HG02973 (cell line): ENCODE measurements around the gene ARFGEF3.
"Not testable (repeated sequence)": the region's sequence is repeated elsewhere in the genome, so short reads cannot be mapped to it uniquely, and the experiment has no call there.

Source experiments
- ATAC-seq: cut with Tn5 transposase; IDR thresholded peaks from one replicate; pipeline ENCODE4 v1.9.1; 2021; ENCODE audit warnings: moderate library complexity; ENCODE audit not compliant: unreplicated experiment

ARFGEF3 gene, protein sequence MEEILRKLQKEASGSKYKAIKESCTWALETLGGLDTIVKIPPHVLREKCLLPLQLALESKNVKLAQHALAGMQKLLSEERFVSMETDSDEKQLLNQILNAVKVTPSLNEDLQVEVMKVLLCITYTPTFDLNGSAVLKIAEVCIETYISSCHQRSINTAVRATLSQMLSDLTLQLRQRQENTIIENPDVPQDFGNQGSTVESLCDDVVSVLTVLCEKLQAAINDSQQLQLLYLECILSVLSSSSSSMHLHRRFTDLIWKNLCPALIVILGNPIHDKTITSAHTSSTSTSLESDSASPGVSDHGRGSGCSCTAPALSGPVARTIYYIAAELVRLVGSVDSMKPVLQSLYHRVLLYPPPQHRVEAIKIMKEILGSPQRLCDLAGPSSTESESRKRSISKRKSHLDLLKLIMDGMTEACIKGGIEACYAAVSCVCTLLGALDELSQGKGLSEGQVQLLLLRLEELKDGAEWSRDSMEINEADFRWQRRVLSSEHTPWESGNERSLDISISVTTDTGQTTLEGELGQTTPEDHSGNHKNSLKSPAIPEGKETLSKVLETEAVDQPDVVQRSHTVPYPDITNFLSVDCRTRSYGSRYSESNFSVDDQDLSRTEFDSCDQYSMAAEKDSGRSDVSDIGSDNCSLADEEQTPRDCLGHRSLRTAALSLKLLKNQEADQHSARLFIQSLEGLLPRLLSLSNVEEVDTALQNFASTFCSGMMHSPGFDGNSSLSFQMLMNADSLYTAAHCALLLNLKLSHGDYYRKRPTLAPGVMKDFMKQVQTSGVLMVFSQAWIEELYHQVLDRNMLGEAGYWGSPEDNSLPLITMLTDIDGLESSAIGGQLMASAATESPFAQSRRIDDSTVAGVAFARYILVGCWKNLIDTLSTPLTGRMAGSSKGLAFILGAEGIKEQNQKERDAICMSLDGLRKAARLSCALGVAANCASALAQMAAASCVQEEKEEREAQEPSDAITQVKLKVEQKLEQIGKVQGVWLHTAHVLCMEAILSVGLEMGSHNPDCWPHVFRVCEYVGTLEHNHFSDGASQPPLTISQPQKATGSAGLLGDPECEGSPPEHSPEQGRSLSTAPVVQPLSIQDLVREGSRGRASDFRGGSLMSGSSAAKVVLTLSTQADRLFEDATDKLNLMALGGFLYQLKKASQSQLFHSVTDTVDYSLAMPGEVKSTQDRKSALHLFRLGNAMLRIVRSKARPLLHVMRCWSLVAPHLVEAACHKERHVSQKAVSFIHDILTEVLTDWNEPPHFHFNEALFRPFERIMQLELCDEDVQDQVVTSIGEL (N-terminal part only)

DNA sequence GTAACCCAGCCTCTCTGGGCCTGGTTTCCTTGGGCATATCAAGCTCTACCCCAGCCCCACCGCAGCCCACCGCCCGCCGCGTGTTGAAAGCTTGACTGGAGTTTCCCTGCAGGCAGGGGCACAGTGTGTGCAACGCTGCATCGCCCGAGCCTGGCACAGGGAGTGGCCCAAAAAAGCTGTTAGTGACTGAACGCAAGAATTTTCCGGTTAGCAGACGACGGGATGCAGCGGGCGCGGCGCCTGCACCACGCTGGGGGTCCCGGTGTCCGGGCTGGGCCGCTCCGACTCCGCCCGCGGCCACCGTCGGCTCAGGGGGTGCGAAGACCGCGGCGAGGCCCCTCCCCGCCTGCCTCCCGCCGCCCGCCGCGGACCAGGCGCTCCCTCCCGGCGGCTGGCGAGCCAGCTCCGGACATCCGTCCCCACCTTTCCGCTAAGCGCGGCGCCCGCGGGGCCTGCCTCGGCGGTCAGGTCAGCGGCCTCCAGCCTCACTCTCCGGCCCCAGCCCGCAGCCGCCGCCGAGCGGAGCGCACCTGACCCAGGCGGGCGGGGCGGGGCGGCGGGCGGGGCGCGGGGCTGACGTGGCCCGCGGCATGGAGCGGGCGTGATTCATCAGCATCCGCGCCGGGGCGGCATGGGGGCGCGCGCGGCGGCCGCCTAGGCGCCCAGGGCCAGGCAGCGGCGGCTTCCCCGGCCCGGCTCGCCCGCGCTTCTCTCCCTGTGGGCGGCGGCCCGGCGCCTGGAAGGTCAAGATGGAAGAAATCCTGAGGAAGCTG is at the start of gene ARFGEF3:
Gene ARFGEF3 (plus strand): TSS at position 602 of the 773 bp plus-strand sequence. CDS start 148 bp downstream, at position 750.
- ATAC-seq, result peak; percentile 85

DNA sequence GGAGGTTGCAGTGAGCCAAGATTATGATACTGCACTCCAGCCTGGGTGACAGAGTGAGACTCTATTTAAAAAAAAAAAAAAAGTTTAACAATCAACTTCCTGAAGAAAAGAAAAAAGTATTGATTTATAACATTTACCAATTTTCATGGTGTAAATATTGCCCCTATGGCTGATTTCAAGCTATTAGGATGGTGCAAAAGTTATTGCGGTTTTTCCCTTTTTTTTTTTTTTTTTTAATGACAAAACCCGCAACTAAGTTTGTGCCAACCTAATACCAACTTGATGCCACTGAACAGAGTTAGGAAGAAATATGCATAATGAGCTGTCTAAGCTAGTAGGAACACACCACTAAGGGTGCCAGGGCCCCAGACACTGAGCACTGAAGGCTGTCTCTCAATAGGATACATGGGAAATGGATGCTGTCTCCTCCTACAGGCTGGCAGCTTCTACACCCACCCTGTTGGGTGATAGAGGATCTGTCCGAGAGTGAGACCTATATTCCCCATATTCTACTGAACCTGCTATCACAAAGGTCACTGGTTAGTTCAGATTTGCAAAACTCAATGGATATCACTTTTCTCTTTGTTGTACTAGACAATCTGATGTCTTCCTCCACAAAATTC is 48.0 kb upstream of the ARFGEF3 start:
- ATAC-seq, result no peak

DNA sequence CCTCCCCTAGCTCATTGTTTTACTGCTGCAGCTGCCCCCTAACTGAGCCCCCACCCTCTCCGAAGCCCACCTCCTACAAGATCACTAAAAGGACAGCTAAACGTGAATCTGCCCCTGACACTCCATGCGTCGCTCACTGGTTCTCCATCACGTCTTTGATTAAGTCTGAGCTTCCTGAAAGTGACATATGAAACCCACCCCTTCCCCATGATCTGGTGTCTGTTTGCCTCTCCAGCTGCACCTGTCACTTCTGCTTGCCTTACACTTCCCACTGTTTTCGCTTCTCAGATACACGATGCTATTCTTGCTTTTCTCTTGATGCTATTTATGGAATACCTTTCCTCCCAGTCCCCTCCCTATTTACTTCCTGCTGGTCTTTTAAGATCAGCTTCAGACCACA is 46.5 kb upstream of the ARFGEF3 start:
- ATAC-seq, result no peak

DNA sequence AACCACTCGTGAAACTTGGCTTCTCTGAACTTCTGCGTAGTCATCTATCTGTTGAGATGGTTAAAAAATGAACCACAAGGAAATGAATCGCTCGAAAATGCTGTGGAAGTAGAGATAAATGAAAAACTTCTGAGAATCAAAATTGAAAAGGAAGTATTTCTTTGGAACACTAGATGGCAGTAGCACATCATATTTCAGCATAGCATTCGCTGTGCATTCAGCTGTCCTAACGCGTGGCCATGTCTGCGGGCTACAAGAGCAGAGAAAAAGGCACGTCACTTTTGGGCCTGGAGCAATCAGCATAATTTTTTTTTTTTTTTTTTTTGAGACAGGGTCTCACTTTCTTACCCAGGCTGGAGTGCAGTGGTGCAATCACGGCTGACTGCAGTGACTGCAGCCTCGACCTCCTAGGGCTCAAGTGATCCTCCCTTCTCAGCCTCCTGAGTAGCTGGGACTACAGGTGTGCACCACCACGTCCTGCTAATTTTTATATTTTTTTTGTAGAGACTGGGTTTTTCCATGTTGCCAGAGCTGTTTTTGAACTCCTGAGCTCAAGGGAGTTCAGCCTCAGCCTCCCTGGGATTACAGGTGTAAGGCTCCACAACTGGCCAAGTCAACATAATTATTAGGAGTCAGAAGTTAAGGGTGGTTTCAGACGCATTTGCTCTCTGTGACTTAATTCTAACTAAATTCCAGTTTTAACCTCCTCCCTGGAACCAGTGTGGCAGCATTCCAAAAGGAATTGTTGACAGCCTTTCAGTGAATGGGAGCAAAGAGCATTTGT is 45.7 kb upstream of the ARFGEF3 start:
- ATAC-seq, result peak; percentile 71

DNA sequence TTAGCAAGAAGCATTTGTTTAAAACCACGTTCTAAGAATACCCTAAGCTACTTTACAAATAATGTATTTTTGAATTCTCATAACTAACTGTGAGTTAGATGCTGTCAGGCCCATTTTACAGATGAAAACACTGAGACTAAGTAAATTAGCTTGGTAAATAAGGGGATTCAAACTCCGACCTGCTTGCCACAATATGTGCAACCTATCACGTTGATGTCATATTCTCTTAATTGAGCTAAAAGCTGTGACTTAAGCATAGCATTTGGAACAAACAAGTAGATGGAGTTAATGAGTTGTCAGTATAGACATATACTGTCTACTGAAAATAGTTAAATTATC is 45.1 kb upstream of the ARFGEF3 start:
- ATAC-seq, result no peak

GRCh38 chr6:138117376-138117914 is 44.3 kb upstream of the ARFGEF3 start:
- no peak for ATAC-seq

DNA sequence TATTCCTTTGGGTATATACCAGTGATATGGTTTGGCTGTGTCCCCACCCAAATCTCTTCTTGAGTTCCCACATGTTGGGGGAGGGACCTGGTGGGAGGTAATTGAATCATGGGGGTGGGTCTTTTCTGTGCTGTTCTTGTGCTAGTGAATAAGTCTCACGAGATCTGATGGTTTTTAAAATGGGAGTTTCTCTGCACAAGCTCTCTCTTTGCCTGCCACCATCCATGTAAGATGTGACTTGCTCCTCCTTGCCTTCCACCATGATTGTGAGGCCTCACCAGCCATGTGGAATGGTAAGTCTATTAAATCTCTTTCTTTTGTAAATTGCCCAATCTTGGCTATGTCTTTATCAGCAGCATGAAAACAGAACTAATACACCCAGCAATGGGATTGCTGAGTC is 42.5 kb upstream of the ARFGEF3 start:
- ATAC-seq, result not testable (repeated sequence)

- ATAC-seq, result no peak
Measured at GRCh38 chr6:138119976-138120375, 41.8 kb upstream of the ARFGEF3 start.

DNA sequence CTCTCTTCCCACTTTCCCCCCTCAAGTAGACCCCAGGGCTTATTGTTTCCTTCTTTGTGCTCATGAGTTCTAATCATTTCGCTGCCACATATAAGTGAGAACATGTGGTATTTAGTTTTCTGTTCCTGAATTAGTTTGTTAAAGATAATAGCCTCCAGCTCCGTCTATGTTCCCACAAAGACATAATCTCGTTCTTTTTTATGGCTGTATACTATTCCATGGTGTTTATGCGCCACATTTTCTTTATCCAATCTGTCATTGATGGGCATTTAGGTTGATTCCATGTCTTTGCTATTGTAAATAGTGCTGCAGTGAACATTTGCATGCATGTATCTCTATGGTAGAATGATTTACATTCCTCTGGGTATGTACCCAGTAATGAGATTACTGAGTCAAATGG is 37.6 kb upstream of the ARFGEF3 start:
- ATAC-seq, result no peak

- ATAC-seq, result no peak
Measured at GRCh38 chr6:138128096-138128495, 33.6 kb upstream of the ARFGEF3 start.

GRCh38 chr6:138129190-138129589 is 32.5 kb upstream of the ARFGEF3 start:
- ATAC-seq, result no peak

DNA sequence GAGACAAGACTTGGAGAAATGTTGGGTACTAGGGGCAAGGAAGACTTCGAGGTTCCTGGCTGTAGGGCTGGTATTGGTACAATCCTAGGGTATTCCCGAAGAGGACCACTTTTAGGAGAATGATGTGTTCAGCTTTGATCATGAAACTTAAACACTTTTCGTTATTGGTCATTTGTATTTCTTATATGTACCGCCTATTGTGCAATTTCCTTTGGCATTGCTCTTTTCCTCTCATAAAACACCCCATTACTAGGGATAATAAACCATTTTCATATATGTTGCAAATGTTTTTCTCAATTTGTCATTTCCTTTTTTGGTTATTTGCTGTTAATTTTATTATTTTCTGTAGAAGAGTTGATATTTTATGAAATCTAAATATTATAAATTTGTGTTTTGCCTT is 18.9 kb upstream of the ARFGEF3 start:
- no peak for ATAC-seq

DNA sequence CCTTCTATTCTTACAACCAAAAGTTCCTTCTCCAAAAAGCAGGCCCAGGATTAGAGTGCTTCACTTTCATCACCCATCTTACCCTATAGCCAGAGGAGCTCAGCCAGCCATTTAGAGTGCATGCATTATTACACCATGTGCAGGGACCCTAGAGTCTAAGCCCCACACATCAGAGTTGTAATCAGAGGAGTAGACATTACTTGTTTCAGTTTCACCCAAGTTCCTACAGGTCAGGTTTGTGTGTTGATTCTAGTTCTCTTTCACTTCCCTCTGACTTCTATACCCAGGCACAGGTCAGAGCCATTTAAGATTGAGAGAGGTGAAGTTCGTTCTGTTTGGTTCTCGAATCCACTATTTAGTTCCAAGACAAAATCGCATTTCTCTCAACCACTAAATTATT is 16.3 kb upstream of the ARFGEF3 start:
- ATAC-seq, result peak; percentile 71

DNA sequence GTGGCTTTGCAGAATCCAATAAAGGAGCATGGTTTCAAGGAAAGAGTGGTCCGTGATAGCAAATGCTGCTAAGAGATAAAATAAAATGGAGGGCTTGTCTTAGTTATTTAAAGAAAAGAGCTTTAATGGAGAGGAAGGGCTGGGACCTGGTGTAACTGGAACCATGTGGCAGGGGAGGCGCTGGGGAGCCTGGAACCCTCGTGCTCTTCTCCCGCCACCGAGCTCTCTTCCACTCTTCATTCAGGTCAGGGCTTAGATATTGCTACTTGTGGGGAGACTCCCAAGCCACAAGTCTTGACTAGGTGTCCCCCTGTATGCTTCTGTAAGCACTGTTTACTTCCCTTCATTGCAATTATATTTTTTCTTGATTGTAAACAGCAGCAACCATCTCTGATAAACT is 15.2 kb upstream of the ARFGEF3 start:
- ATAC-seq, result no peak

DNA sequence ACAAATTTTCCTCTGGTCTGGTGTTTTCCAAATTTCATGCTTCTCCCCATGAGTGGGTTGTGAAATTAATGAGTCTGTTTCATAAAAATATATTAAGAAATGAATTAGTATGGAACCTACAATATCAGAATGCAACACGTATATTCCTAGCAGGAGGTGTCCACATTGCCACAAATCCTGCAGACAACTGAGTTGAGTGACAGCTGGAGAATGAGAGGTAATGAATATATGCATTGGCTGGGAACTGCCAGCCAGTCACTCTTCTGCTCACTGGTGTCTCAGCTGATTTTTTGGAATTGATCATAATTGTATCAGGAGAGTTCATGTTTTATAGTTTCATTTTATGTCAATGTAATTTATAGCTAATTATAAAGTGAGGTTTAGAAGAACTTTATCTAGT is 6.3 kb upstream of the ARFGEF3 start:
- no peak for ATAC-seq

GRCh38 chr6:138157986-138158638 is 3.6 kb upstream of the ARFGEF3 start:
- ATAC-seq, result no peak

- no peak for ATAC-seq
Measured at GRCh38 chr6:138159246-138159645, 2.5 kb upstream of the ARFGEF3 start.

DNA sequence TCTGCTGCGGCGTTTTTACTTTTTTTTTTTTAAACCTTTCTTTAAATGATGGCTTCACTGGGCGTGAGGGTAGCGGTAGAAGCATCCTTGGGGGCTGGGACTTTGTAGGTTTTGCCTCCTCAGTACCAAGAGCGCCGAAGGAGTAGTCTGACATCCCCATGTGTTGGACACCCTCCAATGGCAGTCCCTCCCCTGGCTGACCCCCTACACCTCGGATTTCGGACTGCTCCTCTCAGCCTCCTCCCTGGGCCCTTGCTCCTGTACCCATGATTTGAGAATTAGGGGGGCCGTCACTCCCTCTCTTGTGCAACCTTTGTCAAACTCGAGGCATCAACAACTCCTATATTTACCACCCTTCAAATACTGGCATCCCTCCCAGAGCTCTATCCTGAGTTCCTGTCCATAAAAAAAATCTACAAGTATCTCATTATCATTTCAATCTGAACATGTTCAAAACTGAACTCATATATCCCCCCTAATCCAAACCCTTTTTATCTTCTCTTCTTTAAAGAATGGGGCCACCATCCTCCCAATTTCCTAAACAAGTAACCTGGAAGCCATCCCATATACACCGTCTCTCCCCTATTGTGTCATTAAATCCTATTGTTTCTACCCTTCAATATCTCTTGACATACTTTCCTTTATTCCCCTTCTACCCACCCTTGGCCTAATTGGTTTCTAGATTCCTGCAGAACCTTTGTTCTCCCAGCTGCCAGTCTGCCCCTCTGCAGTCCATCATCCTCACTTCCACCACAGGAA is 1.2 kb upstream of the ARFGEF3 start:
- ATAC-seq, result no peak
